ENCODE data around the gene NKIRAS1.

DNA sequence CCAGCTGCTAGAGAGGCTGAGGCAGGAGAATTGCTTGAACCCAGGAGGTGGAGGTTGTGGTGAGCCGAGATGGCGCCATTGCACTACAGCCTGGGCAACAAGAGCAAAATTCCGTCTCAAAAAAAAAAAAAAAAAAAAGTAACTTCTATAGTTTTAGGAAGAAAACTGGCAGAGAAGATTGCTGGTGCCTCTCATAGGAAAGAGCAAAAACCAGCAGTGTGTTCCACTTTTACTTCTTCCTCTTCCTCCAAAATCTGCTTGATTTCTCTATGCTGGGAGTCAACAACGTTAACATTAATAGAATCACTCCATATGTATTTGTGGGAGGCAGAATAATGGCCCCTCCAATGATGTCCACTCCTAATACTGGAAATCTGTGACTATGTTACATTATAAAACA, 15.8 kb upstream of the NKIRAS1 start:
- TF ChIP-seq POLR2A (IDR thresholded peaks at IDR 0.05) = no peak
- no peak for TF ChIP-seq CTCF (IDR thresholded peaks at IDR 0.05)
